HepG2 (cell line): ENCODE measurements around the gene EPHA2. TPM values are rescaled to one million over a fixed set of nuclear protein-coding genes. Genes with fewer than 3 reads are reported as not detected.

ENCODE experiments used
- HHEX ChIP-seq: IDR thresholded peaks from 2 replicates; pipeline ENCODE4 v1.6.1; 2016; ENCODE audit warnings: control low read depth
- MLX ChIP-seq: IDR thresholded peaks from 2 replicates; pipeline ENCODE4 v1.6.1; 2016
- NFE2L1 ChIP-seq: sonication (generic); formaldehyde crosslinking; IDR thresholded peaks from 2 replicates; pipeline ENCODE4 v1.4.0; 2020; ENCODE audit warnings: missing genetic modification reagents, mild to moderate bottlenecking, borderline replicate concordance
- NFIB ChIP-seq: sonication (generic); formaldehyde crosslinking; IDR thresholded peaks from 2 replicates; pipeline ENCODE4 v1.9.0; 2021; ENCODE audit warnings: missing genetic modification reagents, mild to moderate bottlenecking, borderline replicate concordance
- NFIC ChIP-seq: IDR thresholded peaks from 2 replicates; pipeline ENCODE4 v1.6.1; 2012; ENCODE audit warnings: mild to moderate bottlenecking, low read length, inconsistent platforms
- RBFOX2 ChIP-seq: fragments of 200-400 bp; formaldehyde crosslinking; IDR thresholded peaks from 2 replicates; pipeline ENCODE4 v1.6.1; 2017; ENCODE audit warnings: low read depth, mild to moderate bottlenecking, low read length
- SRF ChIP-seq: IDR thresholded peaks from 2 replicates; pipeline ENCODE4 v1.6.1; 2011; ENCODE audit warnings: mild to moderate bottlenecking, low read depth, low read length, moderate library complexity
- SRSF4 ChIP-seq: fragments of 200-400 bp; formaldehyde crosslinking; IDR thresholded peaks from one replicate; pipeline ENCODE4 v1.6.1; 2018; ENCODE audit warnings: mild to moderate bottlenecking, low read depth, low read length, moderate library complexity; ENCODE audit not compliant: poor library complexity, severe bottlenecking
- ZKSCAN1 ChIP-seq: fragments of 150-350 bp; IDR thresholded peaks from 2 replicates; pipeline ENCODE4 v1.6.1; 2014; ENCODE audit warnings: low read length
- ZNF687 ChIP-seq: sonication (generic); formaldehyde crosslinking; IDR thresholded peaks from 2 replicates; pipeline ENCODE4 v1.5.1; 2020; ENCODE audit warnings: mild to moderate bottlenecking, missing genetic modification reagents, moderate library complexity
- ZNF710 ChIP-seq: sonication (generic); formaldehyde crosslinking; IDR thresholded peaks from 2 replicates; pipeline ENCODE4 v1.5.0; 2020; ENCODE audit warnings: mild to moderate bottlenecking, missing genetic modification reagents, borderline replicate concordance
- polyA plus RNA-seq, 8 experiments: library from polyadenylated mRNA; depleted of rRNA in 3 of 8; stranded (reverse) in 7 of 8; unstranded in 1 of 8; fragments of >200 nt; fragmentation: Illumina TruSeq in 4 of 8; extraction: Trizol in 4 of 8; gene quantifications; 2 replicates each; pipeline versions ENCODE4 v1.2.1 to v1.2.3, GENCODE V29; 2011 to 2016; ENCODE audit warnings: low read depth in 4 of 8, missing spikeins in 1 of 8, mixed read lengths in 1 of 8; ENCODE audit not compliant: insufficient read depth in 1 of 8
- total RNA-seq, 5 experiments: library from RNA; depleted of rRNA; stranded (reverse); fragments of >200 nt; fragmentation: Illumina TruSeq; extraction: Trizol; gene quantifications; 2 replicates each; pipeline ENCODE4 v1.2.3, GENCODE V29; 2016; ENCODE audit warnings: low read depth in 1 of 5
- TF ChIP-seq, protein P1 (sequence below): sonication (generic); formaldehyde crosslinking; IDR thresholded peaks from 2 replicates; pipeline ENCODE4 v1.5.1; 2020; ENCODE audit warnings: missing genetic modification reagents, mild to moderate bottlenecking, borderline replicate concordance
- TF ChIP-seq, protein P2 (sequence below): IDR thresholded peaks from 2 replicates; pipeline ENCODE4 v1.6.1; 2016; ENCODE audit warnings: mild to moderate bottlenecking
- TF ChIP-seq, protein P3 (sequence below): IDR thresholded peaks from 2 replicates; pipeline ENCODE4 v1.6.1; 2016; ENCODE audit warnings: control low read depth

The EPHA2 gene
- total and polyA plus RNA-seq, 2 of the 13 experiments (the other 11 are each of a cell fraction or from before 2014, with no cell fraction given) = 33.6 to 53.6 TPM

DNA sequence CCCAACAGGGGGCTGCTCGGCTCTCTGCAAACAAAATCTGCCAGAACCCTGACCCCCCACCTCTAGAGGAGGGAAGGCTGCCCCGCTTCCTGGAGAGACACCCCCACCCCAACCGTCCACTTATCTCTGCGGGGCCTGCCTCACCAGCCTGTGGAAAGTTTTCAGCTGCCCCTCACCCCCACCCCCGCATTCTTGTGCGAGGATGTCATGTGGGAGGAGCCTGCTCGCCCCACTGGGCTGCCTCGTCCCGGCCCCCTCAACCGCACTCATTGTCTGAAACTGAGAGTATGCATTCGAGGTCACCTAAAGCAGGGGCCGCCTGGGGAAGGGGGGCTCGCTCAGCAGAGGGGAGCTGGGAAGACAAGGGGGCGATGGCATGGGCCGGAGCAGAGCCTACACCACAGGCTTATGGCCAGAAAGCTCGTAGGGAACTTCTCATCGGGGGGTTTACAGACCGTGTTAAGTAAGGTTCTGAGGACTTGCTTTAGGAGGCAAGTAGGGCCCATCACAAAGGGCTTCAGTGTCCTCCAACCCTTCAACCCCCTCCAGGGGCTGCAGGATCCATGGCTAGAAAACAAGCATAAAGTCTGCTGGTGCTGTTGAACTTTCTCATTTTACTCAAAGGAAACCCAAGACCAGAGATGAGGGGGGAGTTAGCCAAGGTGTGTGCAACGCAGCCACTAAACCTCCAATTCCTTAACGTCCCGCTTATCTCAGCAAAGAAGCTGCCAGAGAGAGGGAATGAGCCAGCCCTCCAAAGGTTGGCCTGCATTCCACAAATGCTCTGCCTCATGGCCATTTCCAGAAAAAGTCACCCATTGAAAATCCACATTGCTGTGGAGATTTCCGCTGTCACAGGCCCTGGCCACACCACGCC, 9.4 kb downstream of the EPHA2 start (continued):
- peak; percentile 94 for TF ChIP-seq ZNF687 (CRISPR knock-in tag)
- TF ChIP-seq SRSF4 = no peak
- peak; percentile 75 for TF ChIP-seq RBFOX2
- no peak for TF ChIP-seq MLX
- TF ChIP-seq, protein P1, sequence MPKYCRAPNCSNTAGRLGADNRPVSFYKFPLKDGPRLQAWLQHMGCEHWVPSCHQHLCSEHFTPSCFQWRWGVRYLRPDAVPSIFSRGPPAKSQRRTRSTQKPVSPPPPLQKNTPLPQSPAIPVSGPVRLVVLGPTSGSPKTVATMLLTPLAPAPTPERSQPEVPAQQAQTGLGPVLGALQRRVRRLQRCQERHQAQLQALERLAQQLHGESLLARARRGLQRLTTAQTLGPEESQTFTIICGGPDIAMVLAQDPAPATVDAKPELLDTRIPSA (CRISPR knock-in tag) = peak; percentile 43; the same call in 1 of the 2 replicates
- TF ChIP-seq, protein P2, sequence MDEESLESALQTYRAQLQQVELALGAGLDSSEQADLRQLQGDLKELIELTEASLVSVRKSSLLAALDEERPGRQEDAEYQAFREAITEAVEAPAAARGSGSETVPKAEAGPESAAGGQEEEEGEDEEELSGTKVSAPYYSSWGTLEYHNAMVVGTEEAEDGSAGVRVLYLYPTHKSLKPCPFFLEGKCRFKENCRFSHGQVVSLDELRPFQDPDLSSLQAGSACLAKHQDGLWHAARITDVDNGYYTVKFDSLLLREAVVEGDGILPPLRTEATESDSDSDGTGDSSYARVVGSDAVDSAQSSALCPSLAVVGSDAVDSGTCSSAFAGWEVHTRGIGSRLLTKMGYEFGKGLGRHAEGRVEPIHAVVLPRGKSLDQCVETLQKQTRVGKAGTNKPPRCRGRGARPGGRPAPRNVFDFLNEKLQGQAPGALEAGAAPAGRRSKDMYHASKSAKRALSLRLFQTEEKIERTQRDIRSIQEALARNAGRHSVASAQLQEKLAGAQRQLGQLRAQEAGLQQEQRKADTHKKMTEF (CRISPR knock-in tag) = 0 out of 2 replicates have a peak, but pooled peaks have one; percentile 17
- no peak for TF ChIP-seq NFIC
- TF ChIP-seq ZKSCAN1 = no peak
- no peak for TF ChIP-seq SRF
- no peak; the same call in 1 of the 2 replicates for TF ChIP-seq ZNF710 (CRISPR knock-in tag)
- no peak for TF ChIP-seq NFE2L1 (CRISPR knock-in tag)
- no peak for TF ChIP-seq NFIB (CRISPR knock-in tag)
- TF ChIP-seq HHEX (CRISPR knock-in tag) = no peak
- TF ChIP-seq, protein P3, sequence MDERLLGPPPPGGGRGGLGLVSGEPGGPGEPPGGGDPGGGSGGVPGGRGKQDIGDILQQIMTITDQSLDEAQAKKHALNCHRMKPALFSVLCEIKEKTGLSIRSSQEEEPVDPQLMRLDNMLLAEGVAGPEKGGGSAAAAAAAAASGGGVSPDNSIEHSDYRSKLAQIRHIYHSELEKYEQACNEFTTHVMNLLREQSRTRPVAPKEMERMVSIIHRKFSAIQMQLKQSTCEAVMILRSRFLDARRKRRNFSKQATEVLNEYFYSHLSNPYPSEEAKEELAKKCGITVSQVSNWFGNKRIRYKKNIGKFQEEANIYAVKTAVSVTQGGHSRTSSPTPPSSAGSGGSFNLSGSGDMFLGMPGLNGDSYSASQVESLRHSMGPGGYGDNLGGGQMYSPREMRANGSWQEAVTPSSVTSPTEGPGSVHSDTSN (CRISPR knock-in tag) = no peak
